SK-N-SH (cell line): Measurements from ENCODE around the gene PLB1. TPM values are rescaled to one million over a fixed set of nuclear protein-coding genes. Genes with fewer than 3 reads are reported as not detected.

Source experiments
- CTCF ChIA-PET: fragments of 300-600, 350-600 bp; formaldehyde crosslinking; extraction: SDS; loops from one replicate; lab custom pipeline; 2021; lab: Yijun Ruan, JAX
- POLR2A ChIA-PET: fragments of 350-600 bp; sonication (Branson Sonifier 250); formaldehyde crosslinking; extraction: SDS; loops from one replicate; lab custom pipeline; 2020; ENCODE audit warnings: antibody characterized with exemption, inconsistent platforms; lab: Yijun Ruan, JAX
- DNase-seq: peaks from one replicate; pipeline ENCODE4 v3.0.0; 2012
- H2AFZ ChIP-seq: fragments of 200-600 bp; sonication (generic); 2 replicates; pipeline ENCODE4 v1.8.1; 2016; ENCODE audit warnings: antibody characterized with exemption, mild to moderate bottlenecking, low read depth
- H3F3A ChIP-seq: fragments of 200-600 bp; sonication (generic); replicated peaks from 2 replicates; pipeline ENCODE3; 2016; ENCODE audit warnings: antibody characterized with exemption, mild to moderate bottlenecking; ENCODE audit not compliant: insufficient read depth
- H3K27ac ChIP-seq, 2 experiments: fragments of 200-500 bp in 1 of 2; fragments of 200-600 bp in 1 of 2; sonication (Bioruptor generic) in 1 of 2; sonication (generic), shearing (Covaris generic) in 1 of 2; 2 replicates each; pipeline versions ENCODE4 v1.5.1 to v1.6.1; 2014 to 2016; ENCODE audit warnings: low read depth in 2 of 2, inconsistent platforms in 1 of 2, low read length in 1 of 2, mild to moderate bottlenecking in 1 of 2, mixed read lengths in 1 of 2
- H3K27me3 ChIP-seq: fragments of 200-600 bp; sonication (generic), shearing (Covaris generic); 2 replicates; pipeline ENCODE4 v1.6.1; 2016; ENCODE audit warnings: mixed run types; ENCODE audit not compliant: insufficient read depth
- H3K36me3 ChIP-seq, 2 experiments: fragments of 200-500 bp in 1 of 2; fragments of 200-600 bp in 1 of 2; sonication (Bioruptor generic) in 1 of 2; sonication (generic) in 1 of 2; replicated peaks in 1 of 2; 2 replicates each; pipeline versions ENCODE3 to v1.5.1; 2014 to 2016; ENCODE audit warnings: low read length in 1 of 2, mild to moderate bottlenecking in 1 of 2; ENCODE audit not compliant: insufficient read depth in 2 of 2, control insufficient read depth in 1 of 2
- H3K4me1 ChIP-seq, 2 experiments: fragments of 200-500 bp in 1 of 2; fragments of 200-600 bp in 1 of 2; sonication (Bioruptor generic) in 1 of 2; sonication (generic), shearing (Covaris generic) in 1 of 2; 2 replicates each; pipeline versions ENCODE4 v1.5.1 to v1.6.1; 2014 to 2016; ENCODE audit warnings: low read depth in 1 of 2, low read length in 1 of 2, mixed run types in 1 of 2; ENCODE audit not compliant: insufficient read depth in 2 of 2, control insufficient read depth in 1 of 2
- H3K4me2 ChIP-seq: fragments of 200-600 bp; sonication (generic), shearing (Covaris generic); 2 replicates; pipeline ENCODE4 v1.6.1; 2017; ENCODE audit warnings: mixed run types
- H3K4me3 ChIP-seq, 2 experiments: fragments of 200-500 bp in 1 of 2; fragments of 200-600 bp in 1 of 2; sonication (Bioruptor generic) in 1 of 2; sonication (generic), shearing (Covaris generic) in 1 of 2; 2 replicates each; pipeline versions ENCODE4 v1.5.1 to v1.8.1; 2014 to 2016; ENCODE audit warnings: low read depth in 2 of 2, inconsistent platforms in 1 of 2, low read length in 1 of 2, mild to moderate bottlenecking in 1 of 2, mixed read lengths in 1 of 2, moderate library complexity in 1 of 2
- H3K79me2 ChIP-seq: fragments of 200-600 bp; sonication (generic); 2 replicates; pipeline ENCODE4 v1.8.1; 2017; ENCODE audit warnings: mild to moderate bottlenecking; ENCODE audit not compliant: insufficient read depth
- H3K9ac ChIP-seq: fragments of 200-600 bp; sonication (generic); 2 replicates; pipeline ENCODE4 v1.6.1; 2017; ENCODE audit warnings: mixed run types
- H3K9me2 ChIP-seq: fragments of 200-600 bp; sonication (generic); 2 replicates; pipeline ENCODE4 v1.6.1; 2017; ENCODE audit warnings: mixed run types
- H3K9me3 ChIP-seq: fragments of 200-600 bp; sonication (generic); 2 replicates; pipeline ENCODE4 v1.6.1; 2017; ENCODE audit warnings: mixed run types, mild to moderate bottlenecking, moderate library complexity
- H4K20me1 ChIP-seq: fragments of 200-600 bp; sonication (generic); 2 replicates; pipeline ENCODE4 v1.6.1; 2017; ENCODE audit warnings: mild to moderate bottlenecking, mixed run types; ENCODE audit not compliant: insufficient read depth
- CHD2 ChIP-seq: fragments of 150-350 bp; IDR thresholded peaks from 2 replicates; pipeline ENCODE4 v1.6.1; 2018; ENCODE audit warnings: low read length; ENCODE audit not compliant: partially characterized antibody
- EP300 ChIP-seq, 2 experiments: IDR thresholded peaks; 2 replicates each; pipeline versions ENCODE4 v1.4.0 to v1.6.1; 2012; ENCODE audit warnings: borderline replicate concordance in 1 of 2, low read depth in 1 of 2, low read length in 1 of 2
- FOSL2 ChIP-seq: IDR thresholded peaks from 2 replicates; pipeline ENCODE4 v1.4.0; 2012; ENCODE audit warnings: low read depth, mild to moderate bottlenecking, moderate library complexity, borderline replicate concordance
- FOXM1 ChIP-seq: IDR thresholded peaks from 2 replicates; pipeline ENCODE4 v1.4.0; 2012; ENCODE audit warnings: low read depth, mild to moderate bottlenecking
- MAX ChIP-seq: IDR thresholded peaks from 2 replicates; pipeline ENCODE4 v1.4.0; 2012; ENCODE audit warnings: low read depth
- NFIC ChIP-seq: IDR thresholded peaks from 2 replicates; pipeline ENCODE4 v1.4.0; 2012; ENCODE audit warnings: borderline replicate concordance
- RAD21 ChIP-seq: IDR thresholded peaks from 2 replicates; pipeline ENCODE4 v1.6.1; 2012; ENCODE audit warnings: mild to moderate bottlenecking, low read length
- RFX5 ChIP-seq: IDR thresholded peaks from 2 replicates; pipeline ENCODE4 v1.6.1; 2012; ENCODE audit warnings: mild to moderate bottlenecking, improper control_type of control experiment, low read length
- TAF1 ChIP-seq: IDR thresholded peaks from 2 replicates; pipeline ENCODE4 v1.6.1; 2012; ENCODE audit warnings: low read depth, mild to moderate bottlenecking, low read length, moderate library complexity, borderline replicate concordance
- TCF12 ChIP-seq: IDR thresholded peaks from 2 replicates; pipeline ENCODE4 v1.4.0; 2012
- WGBS: methylation state at CpG from one replicate; pipeline ENCODE4 v1.1.6; 2017; ENCODE audit warnings: low lambda C conversion rate; 5-methylcytosine and 5-hydroxymethylcytosine counted together
- polyA plus RNA-seq, 3 experiments: library from polyadenylated mRNA; depleted of rRNA; stranded (reverse); fragments of >200 nt; gene quantifications; 2 replicates each; pipeline ENCODE4 v1.2.3, GENCODE V29; 2012
- TF ChIP-seq, protein P1 (sequence below): IDR thresholded peaks from 2 replicates; pipeline ENCODE4 v1.4.0; 2012; ENCODE audit warnings: low read depth, borderline replicate concordance
- TF ChIP-seq, protein P2 (sequence below): fragments of 150-350 bp; IDR thresholded peaks from 2 replicates; pipeline ENCODE4 v1.6.1; 2016; ENCODE audit warnings: mild to moderate bottlenecking, low read depth, low read length
- TF ChIP-seq, protein P3 (sequence below): fragments of 150-350 bp; IDR thresholded peaks from 2 replicates; pipeline ENCODE4 v1.6.1; 2017; ENCODE audit warnings: antibody characterized with exemption, low read length, low read depth, borderline replicate concordance
- TF ChIP-seq, protein P4 (sequence below): IDR thresholded peaks from 2 replicates; pipeline ENCODE4 v1.6.1; 2012; ENCODE audit warnings: mild to moderate bottlenecking, low read depth, low read length, moderate library complexity

PLB1 gene
- polyA plus RNA-seq, 1 of the 3 experiments (the other 2 are of a cell fraction) = 0.10 TPM

DNA sequence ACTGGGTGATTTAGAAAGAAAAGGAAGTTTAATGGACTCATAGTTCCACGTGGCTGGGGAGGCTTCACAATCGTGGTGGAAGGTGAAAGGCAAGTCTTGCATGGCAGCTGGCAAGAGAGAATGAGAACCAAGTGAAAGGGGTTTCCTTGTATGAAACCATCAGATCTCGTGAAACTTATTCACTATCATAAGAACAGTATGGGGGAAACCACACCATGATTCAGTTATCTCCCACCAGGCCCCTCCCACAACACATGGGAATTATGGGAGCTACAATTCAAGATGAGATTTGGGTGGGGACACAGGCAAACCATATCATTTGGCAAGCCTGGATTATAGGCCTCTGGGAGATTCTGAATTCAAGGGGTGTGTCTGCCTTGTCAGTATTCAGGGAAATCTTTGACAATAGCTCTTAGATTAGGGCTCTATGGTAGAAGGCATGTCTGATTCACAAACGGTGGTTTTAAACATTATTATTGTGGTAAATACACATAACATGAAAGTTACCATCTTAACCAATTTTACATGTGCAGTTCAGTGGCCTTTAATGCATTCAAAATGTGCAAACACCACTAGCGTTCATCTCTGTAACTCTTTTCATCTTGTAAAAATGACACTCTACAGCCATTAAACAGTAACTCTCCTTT, 15.3 kb upstream of the PLB1 start (continued):
- TF ChIP-seq EP300 (IDR thresholded peaks at IDR 0.05; ENCODE audit: borderline replicate concordance in 1 of 2, low read depth in 1 of 2, low read length in 1 of 2) = no peak
- no peak for TF ChIP-seq FOXM1
- no peak for TF ChIP-seq RFX5
- no peak for TF ChIP-seq TCF12

GRCh38 chr2:28481905-28482304, 14.0 kb upstream of the PLB1 start:
- no peaks in the 10 kb centered on the region; the same call in 1 of the 2 replicates for H3K27me3 ChIP-seq
- WGBS = 48% methylated on average over 4 of the region's 4 CpGs
- DNase-seq = no peak
- no peak overlapping the region for H3K4me3 ChIP-seq
- H4K20me1 ChIP-seq = no peaks in the 10 kb centered on the region
- no peaks in the 10 kb centered on the region for H3K36me3 ChIP-seq
- H3K4me1 ChIP-seq = no peaks in the 10 kb centered on the region
- H3K9ac ChIP-seq = no peak overlapping the region
- no peak overlapping the region for H2AFZ ChIP-seq
- TF ChIP-seq, protein P1, sequence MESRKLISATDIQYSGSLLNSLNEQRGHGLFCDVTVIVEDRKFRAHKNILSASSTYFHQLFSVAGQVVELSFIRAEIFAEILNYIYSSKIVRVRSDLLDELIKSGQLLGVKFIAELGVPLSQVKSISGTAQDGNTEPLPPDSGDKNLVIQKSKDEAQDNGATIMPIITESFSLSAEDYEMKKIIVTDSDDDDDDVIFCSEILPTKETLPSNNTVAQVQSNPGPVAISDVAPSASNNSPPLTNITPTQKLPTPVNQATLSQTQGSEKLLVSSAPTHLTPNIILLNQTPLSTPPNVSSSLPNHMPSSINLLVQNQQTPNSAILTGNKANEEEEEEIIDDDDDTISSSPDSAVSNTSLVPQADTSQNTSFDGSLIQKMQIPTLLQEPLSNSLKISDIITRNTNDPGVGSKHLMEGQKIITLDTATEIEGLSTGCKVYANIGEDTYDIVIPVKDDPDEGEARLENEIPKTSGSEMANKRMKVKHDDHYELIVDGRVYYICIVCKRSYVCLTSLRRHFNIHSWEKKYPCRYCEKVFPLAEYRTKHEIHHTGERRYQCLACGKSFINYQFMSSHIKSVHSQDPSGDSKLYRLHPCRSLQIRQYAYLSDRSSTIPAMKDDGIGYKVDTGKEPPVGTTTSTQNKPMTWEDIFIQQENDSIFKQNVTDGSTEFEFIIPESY = no peak
- TF ChIP-seq, protein P2, sequence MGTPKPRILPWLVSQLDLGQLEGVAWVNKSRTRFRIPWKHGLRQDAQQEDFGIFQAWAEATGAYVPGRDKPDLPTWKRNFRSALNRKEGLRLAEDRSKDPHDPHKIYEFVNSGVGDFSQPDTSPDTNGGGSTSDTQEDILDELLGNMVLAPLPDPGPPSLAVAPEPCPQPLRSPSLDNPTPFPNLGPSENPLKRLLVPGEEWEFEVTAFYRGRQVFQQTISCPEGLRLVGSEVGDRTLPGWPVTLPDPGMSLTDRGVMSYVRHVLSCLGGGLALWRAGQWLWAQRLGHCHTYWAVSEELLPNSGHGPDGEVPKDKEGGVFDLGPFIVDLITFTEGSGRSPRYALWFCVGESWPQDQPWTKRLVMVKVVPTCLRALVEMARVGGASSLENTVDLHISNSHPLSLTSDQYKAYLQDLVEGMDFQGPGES = no peak
- TF ChIP-seq RAD21 = no peak
- TF ChIP-seq FOSL2 = no peak
- TF ChIP-seq CHD2 = no peak
- no peak for TF ChIP-seq MAX
- TF ChIP-seq, protein P3, sequence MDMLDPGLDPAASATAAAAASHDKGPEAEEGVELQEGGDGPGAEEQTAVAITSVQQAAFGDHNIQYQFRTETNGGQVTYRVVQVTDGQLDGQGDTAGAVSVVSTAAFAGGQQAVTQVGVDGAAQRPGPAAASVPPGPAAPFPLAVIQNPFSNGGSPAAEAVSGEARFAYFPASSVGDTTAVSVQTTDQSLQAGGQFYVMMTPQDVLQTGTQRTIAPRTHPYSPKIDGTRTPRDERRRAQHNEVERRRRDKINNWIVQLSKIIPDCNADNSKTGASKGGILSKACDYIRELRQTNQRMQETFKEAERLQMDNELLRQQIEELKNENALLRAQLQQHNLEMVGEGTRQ = no peak
- TF ChIP-seq NFIC = no peak
- TF ChIP-seq, protein P4, sequence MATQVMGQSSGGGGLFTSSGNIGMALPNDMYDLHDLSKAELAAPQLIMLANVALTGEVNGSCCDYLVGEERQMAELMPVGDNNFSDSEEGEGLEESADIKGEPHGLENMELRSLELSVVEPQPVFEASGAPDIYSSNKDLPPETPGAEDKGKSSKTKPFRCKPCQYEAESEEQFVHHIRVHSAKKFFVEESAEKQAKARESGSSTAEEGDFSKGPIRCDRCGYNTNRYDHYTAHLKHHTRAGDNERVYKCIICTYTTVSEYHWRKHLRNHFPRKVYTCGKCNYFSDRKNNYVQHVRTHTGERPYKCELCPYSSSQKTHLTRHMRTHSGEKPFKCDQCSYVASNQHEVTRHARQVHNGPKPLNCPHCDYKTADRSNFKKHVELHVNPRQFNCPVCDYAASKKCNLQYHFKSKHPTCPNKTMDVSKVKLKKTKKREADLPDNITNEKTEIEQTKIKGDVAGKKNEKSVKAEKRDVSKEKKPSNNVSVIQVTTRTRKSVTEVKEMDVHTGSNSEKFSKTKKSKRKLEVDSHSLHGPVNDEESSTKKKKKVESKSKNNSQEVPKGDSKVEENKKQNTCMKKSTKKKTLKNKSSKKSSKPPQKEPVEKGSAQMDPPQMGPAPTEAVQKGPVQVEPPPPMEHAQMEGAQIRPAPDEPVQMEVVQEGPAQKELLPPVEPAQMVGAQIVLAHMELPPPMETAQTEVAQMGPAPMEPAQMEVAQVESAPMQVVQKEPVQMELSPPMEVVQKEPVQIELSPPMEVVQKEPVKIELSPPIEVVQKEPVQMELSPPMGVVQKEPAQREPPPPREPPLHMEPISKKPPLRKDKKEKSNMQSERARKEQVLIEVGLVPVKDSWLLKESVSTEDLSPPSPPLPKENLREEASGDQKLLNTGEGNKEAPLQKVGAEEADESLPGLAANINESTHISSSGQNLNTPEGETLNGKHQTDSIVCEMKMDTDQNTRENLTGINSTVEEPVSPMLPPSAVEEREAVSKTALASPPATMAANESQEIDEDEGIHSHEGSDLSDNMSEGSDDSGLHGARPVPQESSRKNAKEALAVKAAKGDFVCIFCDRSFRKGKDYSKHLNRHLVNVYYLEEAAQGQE = no peak
- TF ChIP-seq TAF1 = no peak
- TF ChIP-seq, all 33 proteins: peak for 0
- H3K9me3 ChIP-seq = no peaks in the 10 kb centered on the region
- no peak overlapping the region for H3K27ac ChIP-seq
- H3K9me2 ChIP-seq = no peaks in the 10 kb centered on the region
- ChIA-PET CTCF (interaction anchor here (0.9 kb wide), 1 partner anchor 29 kb away, joined by 5 read pairs; no protein-coding TSS in a partner anchor), POLR2A (no interaction called here)
- no peaks in the 10 kb centered on the region for H3F3A ChIP-seq
- no peaks in the 10 kb centered on the region for H3K79me2 ChIP-seq
- no peak overlapping the region for H3K4me2 ChIP-seq
